GM19193 (cell line): ENCODE results near the gene TPTE.

Experiments
- POLR2A ChIP-seq: IDR thresholded peaks from 4 replicates; pipeline ENCODE4 v1.6.1; 2011; ENCODE audit not compliant: insufficient read depth, insufficient read length; ENCODE audit errors: extremely low read depth

Gene TPTE

DNA sequence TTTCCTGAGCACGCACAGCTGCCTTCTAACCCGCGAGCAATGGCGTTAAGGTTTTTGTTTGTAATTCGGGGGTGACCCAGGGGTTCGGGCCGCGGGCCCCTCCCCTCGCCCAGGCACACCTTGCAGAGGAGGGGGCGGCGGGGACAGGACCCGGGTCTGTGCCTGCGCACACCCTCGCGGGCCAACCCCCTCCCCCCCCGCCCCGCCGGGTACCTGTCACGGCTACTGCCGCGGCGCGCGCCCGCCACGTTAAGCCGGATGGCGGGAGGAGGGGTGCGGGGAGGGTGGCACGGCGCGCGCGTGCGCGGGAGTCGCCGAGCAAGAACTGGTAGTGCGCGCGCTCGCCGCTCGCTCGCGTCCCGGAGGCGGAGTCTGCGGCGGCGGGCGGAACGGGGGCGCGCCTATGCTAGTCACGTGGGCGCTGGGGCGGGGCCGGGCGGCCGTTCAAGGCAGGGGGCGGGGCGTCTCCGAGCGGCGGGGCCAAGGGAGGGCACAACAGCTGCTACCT lies at the start of gene TPTE:
Gene TPTE, plus strand, starts transcription at position 493 of the 508 bp plus-strand sequence. CDS start 17,141 bp downstream, outside the sequence.
- TF ChIP-seq POLR2A = no peak

DNA sequence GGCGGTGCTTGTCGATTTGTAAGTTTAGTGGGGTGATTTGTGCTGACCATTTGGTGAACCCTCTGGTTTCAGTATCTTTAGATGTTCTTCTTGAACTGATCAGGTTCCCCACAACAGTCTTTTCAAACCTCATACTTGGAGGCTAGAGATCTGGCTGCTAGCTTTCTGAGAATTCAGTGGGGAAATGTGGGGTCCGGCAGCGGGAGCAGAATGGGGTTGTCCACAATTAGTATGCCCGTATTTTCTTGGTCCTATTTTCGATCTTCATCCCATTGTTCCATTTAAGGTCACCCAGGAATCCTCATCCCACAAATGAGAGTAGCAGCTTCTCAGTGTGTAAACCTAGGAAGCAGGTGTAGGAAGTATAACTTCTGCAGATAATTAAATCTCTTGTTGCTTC lies 10.3 kb upstream of the TPTE start:
- TF ChIP-seq POLR2A = no peak

DNA sequence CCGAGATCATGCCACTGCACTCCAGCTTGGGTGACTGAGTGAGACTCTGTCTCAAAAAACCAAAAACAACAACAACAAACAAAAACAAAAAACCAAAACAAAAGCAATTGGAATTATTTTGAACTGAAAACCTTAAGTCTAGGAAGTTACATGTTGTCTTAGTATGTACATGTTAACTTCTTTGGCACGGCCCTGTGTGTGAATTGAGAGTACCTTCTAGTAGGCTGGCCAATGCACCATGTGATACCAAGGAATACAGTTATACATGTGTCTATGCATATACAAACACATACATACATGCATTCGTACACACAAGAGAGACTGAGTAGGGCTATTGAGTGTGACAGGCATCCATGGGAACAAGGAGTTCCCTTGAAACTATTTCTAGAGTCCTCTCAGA lies 18.6 kb downstream of the TPTE start:
- TF ChIP-seq POLR2A = no peak

DNA sequence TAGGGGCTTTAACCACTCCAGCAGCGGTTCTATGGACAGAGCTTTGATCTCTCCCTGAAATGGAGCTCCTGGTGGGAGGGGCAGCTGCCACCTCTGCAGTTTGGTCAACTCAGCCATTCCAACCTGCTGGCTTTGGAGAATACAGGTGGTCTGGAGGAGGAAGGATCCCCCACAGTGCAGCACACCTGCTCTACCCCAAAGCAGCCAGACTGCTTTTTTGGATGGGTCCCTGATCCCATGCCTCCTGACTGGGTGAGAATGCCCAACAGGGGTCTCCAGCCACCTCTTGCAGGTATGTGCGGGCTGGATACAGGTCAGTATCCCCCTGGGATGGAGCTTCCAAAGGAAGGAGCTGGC lies 53.9 kb downstream of the TPTE start:
- TF ChIP-seq POLR2A = no peak

DNA sequence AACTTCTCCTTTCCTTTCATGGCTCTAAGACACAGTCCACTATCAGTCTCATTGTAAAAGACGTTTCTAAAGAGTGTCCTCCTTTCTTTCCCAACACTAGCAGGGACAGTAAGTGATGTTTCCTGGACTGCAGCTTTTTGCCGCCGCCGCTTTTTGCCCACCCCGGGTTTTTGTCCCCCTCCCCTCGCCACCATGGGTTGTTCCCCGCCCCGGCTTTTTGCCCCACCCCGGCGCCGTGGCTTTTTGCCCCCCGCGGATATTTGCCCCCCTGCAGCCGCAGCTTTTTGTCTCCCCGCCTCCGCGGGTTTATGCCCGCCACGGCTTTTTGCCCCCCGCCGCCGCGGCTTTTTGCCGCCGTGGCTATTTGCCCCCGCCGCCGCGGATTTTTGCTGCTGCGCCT lies 95.2 kb downstream of the TPTE start:
- TF ChIP-seq POLR2A = no peak

DNA sequence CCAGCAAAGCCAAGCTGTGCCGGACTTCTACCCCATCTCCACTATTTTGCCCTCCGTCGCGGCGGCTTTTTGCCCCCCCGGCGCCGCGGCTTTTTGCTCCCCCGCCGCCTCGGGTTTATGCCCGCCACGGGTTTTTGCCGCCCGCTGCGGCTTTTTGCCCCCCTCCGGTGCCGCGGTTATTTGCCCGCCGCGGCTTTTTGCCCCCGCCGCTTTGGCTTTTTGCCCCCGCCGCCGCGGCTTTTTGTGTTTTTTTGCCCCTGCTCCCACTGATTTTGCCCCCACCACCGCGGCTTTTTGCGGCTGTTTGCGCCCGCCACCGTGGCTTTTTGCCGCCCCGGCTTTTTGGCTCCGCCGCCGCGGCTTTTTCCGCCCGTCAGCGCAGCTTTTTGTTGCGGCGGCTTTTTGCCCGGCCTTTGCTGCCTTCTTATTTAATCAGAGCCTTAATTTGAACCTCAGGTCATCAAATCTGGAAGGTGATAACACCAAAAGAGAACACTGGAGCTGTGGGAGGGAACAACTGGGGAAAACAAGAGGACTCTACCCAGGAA lies 106.0 kb downstream of the TPTE start:
- TF ChIP-seq POLR2A = no peak

DNA sequence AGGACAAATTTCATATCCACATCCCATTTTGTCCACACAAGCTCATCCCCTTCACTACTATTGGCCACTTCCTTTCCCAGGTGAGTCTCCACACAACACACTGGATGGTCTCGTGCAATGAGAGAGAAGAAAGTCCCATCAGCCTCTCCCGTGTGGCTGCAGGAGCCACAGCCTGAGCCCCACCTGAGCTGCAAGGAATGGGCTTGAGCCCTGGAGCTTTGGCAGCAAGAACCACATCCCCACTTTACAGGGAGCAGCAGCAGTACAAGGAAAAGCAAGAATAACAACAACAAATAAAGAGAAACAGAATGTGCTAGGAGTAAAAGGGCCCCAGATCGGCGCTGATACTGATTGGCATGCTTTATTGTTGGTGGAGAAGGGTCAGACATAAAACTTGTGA lies 117.7 kb downstream of the TPTE start:
- no peak for TF ChIP-seq POLR2A

DNA sequence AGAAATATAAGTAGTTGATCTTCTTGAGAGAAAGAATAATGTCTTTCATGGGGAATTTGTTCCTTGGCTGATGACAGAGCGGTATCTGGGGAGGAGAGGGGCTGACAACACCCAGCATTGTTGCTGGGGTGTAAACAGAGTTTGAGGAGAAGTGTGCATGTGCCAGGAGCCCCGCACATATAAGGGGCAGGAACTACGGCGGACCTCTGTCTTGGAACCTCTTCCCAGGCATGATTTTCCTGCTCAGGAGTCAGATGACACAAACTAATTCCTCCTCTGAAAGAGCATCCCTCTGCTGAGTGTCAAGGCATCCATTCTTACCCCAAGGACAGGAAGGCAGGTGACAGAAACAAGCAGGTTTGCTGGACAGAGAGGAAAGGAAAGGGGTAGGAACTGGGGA lies 119.1 kb downstream of the TPTE start:
- TF ChIP-seq POLR2A = no peak

DNA sequence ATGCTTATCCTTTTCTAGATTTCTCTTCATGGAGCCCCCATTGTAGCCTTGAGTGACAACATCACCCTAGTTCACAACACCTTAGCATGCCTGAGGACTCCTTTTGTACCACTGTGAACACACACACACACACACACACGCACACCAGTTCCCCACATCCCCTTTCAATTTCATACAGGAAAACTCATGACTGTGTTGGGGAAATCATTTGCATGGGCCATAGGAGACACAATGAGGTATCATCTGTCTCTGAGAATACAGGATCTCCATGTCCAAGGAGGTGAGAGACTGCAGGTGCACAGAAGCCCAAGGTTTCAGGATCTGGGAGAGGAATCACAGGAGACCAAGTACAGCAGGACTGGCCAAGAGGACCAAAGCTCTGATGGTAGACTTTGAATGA lies 119.7 kb downstream of the TPTE start:
- no peak for TF ChIP-seq POLR2A
